NCI-H1105 (cell line): ENCODE data around the gene MINK1.
"Not testable (repeated sequence)": the region's sequence is repeated elsewhere in the genome, so short reads cannot be mapped to it uniquely, and the experiment has no call there.

Experiments used
- DNase-seq: peaks from one replicate; lab custom pipeline; 2025; lab: John Stamatoyannopoulos, UW

Gene MINK1

DNA sequence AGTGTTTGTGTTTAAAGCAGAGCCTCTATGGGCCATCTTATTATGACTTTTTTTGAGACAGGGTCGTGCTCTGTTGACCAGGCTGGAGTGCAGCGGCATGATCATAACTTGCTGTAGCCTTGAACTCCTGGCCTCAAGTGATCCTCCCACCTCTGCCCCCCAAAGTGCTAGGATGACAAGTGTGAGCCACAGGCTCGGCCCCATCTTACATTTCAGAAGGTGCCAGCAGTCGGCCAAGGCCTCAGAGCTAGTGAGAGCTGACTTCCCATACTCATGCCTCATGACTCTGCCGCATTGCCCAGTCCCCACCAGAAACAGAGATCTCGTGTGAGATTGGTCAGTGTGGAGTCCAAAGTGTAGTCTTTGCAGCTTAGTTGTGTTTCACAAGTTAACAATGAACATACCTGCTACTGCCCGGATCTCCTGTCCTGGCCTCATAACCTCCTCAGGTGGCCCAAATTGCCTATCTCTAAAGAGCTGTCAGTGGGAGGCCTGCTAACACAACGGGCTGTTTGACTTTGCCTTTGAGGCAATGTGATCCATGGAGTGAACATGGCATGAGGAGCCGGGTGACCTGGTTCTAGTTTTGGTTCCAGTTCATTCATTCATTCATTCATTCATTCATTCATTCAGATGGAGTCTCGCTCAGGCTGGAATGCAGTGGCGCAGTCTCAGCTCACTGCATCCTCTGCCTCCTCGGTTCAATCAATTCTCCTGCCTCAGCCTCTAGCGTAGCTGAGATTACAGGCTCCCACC lies 13.7 kb downstream of the MINK1 start:
- no peak for DNase-seq

DNA sequence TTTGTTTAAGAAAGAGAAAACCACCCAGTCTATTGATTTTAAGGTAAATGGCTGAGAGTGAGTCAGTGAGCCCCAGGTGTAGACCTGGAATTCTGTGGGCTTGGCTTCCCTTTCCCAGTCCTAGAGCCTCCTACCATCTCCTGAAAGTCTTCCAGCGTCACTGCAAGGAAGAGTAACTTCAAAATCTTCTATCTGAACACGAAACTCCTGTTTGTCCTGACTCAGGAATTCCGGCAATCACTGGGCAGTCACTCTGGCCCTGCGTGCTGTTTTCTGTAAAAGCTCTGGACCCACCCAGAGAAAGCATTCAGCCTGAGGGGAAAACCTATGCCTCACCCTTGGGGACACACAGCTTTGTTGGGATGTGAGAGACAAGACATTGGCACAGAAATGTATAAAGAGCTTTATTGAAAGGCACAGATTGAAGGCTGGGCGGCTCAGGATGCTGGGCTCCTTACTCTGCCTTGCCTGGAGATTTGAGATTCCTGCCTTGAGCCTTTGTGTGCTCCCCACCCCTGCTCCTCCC lies 15.9 kb downstream of the MINK1 start:
- no peak for DNase-seq

DNA sequence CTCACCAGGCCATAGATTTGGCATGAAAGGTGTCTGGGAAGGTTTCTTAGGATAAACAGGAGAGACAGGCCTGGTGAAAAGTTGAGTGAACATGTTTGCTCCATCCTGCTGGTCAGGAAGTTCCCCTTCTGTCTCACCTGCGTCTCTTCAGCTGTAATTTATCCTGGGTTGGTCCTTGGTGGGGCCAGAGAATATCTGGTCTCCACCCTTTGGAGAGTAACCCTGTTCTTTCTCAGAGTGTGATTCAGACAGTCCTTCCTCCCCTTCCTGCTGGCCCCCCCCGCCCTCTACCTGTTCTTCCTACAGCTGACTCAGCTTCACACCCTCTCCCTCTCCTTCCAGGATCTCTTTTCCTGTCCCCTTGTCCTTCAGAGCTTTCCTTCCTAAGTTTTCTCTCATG lies 17.1 kb downstream of the MINK1 start:
- no peak for DNase-seq

DNA sequence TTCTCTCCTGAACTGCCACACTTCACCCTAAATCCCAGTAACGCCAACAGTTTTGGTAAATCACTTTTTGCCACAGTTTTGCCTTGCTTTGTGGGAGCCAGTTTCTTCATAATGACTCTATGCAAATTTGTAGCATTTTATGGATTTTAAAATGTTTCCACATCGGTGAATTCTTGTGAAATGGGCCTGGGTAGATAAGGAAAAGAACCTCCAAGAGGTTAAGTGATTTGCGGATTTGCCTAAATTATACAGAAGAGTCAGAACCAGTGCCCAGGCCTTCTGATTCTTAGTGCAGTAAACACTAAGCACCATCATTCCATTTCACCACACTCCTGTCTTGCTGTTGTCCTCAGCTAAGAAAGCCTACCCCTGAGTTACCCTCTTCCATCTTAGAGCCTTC lies 17.9 kb downstream of the MINK1 start:
- DNase-seq = no peak

DNA sequence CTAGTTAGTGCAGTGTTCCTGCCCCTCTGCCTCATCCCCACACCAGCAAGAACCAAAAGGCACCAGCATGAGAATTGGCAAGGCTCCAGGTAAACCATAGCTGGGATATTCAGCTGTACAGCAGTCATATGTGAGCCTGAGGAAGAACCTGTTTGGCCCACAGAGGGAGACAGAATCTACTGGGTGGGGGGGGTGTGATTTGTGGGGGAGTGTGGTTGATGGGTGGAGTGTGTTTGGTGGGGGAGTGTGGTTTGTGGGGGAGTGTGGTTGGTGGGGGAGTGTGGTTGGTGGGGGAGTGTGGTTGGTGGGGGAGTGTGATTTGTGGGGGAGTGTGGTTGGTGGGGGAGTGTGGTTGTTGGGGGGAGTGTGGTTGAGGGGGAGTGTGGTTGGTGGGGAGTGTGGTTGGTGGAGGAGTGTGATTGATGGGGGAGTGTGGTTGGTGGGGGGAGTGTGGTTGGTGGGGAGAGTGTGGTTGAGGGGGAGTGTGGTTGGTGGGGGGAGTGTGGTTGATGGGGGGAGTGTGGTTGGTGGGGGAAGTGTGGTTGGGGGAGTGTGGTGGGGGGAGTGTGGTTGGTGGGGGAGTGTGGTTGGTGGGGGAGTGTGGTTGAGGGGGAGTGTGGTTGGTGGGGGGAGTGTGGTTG lies 19.5 kb downstream of the MINK1 start:
- DNase-seq = no peak

DNA sequence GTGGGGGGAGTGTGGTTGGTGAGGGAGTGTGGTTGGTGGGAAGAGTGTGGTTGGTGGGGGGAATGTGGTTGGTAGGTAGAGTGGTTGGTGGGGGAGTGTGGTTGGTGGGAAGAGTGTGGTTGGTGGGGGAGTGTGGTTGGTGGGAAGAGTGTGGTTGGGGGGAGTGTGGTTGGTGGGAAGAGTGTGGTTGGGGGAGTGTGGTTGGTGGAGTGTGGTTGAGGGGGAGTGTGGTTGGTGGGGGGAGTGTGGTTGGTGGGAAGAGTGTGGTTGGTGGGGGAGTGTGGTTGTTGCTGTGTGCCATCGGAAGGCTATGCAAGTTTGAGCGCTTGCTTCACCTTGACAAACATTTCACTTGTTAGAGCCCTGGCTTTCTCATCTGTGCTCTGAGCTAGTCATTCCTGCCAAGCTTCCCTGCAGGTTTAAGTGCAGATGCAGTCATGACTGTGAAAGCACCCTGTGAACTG lies 20.1 kb downstream of the MINK1 start:
- no peak for DNase-seq

DNA sequence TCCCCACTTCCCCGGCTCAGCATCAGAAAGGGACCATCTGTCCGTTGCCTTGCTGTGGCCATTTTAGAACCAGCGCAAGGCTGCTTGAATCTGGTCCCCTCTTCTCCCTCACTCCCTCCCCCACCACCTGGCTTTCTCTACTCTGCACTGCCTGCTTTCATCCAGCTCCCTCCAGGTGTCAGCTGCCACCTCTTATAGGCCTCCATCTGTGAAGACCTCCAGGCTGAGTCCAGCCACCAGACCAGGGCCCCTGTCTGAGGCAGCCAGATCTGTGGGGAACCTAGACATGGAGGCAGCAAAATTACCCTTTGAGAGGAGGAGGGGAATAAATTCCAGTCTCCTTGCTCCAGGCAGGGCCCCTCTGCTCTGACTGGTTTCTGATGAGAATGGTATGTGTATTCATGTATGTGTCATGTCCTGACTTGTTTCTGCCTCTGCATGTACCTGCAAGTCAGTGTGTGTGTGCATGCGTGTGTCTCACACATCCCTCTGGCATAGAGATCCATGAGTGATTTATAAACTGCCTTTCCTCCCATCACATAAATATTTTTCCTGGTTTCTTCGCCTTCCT lies 21.1 kb downstream of the MINK1 start:
- no peak for DNase-seq

DNA sequence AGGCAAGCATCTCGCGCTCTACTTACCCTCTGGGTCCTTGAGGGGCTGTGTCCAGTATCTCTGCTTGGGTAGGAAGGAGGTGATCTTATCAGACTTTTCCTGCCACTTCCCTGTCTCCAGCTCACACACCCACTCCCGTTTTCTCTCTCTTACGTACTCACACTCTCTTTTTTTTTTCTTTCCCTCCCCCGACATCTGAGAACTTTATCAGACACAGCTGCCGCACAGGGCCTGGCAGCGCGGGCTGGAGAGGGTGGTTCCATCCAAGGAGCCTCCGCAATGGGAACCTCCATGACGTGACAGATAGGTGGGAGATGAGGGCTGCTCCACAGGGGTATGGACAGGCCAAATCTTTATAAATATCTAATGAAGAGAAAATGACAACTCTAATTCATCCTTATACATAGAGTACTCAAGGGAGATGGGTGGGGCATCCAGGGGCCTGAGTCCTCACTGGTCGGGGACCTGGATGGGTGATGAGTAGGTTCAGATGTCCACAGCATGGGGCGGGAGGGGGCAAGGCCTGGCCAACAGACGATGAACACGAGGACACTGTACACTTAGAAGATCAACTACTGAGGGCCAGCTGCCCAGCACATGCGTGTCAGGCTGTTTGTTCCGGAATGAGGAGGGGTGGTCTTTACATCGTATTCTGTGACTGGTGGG lies 23.3 kb downstream of the MINK1 start:
- no peak for DNase-seq

DNA sequence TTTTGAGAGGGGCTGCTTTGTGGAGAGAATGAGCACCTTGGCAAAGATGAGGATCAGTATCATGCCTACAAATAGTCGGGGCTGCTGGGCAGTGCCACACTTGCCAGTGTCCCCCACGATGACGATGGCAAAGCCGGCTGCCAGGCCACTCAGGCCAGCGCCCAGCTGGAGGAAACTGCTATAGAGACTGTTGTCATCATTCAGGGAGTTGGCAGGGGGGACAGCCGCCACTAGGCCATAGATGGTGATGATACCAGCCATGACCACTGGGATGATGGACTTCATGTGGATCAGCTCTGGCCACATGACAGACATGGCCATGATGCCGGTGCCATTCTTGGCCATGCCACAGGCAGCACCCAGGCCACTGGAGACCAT lies 23.8 kb downstream of the MINK1 start:
- DNase-seq = no peak

DNA sequence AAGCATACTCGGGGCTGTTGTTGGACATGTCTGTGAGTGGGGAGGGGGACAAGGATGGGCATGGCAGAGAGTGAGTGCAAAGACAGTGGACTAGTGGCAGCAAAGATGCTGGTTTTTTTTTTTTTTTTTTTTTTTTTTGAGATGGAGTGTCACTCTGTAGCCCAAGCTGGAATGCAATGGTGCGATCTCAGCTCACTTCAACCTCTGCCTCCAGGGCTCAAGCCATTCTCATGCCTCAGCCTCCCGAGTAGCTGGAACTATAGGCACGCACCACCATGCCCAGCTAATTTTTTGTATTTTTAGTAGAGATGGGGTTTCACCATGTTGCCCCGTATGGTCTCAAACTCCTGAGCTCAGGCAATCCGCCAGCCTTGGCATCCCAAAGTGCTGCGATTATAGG lies 24.2 kb downstream of the MINK1 start:
- DNase-seq = not testable (repeated sequence)

DNA sequence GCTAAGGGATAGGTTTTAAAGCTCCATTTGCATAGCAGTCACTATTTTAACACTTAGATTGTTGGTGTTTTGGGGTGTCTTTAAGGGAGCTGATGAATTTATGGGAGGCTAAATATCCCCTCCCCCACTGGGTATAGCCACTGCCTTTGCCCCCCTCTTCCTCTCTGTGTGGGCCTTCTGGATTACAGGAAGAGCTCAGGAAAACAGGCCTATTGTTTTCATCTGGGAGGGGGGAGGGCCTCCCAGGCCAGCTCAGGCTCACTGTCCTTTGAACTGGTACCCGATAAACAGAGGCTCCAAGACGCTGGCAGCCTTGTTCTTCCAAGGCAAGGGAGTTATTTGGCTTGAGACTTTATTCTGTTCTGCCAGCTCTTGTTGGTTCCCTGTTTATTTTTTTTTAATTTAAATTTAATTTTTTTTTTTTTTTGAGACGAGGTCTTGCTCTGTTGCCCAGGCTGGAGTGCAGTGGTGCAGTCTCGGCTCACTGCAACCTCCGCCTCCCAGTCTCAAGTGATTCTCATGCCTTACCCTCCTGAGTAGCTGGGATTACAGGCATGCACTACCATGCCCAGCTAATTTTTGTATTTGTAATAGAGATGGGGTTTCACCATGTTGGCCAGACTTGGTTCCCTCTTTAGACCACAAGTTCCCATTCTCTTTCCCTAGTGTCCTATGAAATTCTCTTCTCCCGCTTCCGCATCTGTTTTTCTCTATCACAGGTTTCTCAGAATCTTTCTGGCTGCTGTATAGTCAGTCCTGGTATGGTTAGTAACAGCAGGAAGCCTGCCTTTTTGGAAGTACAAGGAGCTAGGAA lies 25.1 kb downstream of the MINK1 start:
- DNase-seq = no peak

DNA sequence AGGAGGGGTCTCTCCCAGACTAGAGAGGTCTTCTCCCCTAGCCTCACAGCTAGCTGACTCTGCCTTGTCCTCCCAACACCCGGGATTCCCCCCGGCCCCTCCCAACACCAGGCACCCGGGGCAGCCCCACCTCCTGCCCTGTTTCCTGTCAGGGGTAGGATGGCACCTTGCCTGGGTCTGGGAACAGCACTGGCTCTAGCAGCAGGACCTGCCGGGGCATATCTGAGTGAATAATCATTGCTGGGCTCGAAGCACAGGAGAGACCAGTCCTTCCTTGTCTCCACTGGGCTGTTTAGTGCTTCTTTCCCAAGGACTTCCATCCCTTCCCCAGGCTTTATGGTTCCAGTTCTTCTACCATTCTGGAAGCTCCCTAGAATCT lies 25.7 kb downstream of the MINK1 start:
- no peak for DNase-seq

DNA sequence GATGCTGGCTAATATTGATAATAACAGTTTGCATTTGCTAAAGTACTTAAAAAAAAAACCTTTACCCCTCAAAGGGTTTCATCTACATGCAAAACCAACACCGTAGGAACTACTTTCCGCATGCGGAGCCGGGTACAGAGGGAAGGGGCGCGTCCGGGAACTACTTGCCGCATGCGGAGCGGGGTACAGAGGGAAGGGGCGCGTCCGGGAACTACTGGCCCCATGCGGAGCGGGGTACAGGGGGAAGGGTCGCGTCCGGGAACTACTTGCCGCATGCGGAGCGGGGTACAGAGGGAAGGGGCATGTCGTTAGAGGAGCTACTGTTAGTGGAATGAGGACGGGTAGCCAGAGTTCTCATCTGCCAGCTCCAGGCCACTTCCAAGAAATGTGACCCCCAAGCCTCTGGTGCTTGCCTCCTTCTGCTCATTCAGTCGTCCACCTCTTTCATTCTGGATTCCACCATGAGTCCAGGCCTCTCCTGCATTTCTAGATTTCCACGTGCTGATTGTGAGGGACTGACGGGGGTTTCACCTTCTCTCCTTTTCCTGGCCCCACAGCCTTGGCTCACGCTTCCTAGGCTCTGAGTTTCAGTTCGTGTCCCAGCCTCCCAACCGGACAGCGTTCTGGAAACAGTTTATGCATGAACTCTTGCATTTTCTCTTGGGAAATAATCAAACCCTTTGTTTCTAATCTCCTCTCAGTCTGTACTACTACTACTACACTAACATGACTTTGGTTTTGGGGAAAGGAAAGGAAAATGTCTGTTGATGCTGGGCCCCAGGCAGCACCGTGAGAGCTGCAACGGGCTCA lies 26.9 kb downstream of the MINK1 start:
- no peak for DNase-seq

DNA sequence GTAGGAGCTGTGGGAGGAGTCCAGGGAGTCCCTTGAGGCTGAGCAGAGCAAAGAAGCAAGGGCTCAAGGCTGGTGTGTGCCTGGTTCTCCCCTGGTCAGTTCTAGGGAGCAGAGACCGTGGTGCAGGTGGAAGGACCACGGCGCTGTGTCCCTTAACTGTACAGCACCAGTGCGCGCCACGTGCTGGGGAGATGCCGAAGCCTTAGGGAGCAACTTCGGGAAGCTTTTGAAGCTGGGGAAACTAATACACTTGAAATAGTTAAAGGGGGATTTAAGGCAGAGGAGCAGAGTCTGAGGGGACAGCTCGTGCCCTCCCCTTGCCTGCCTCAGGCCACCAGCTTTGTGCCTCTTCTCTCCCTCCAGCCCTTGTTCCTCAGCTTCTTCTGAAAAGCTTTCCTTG lies 27.5 kb downstream of the MINK1 start:
- DNase-seq = no peak

DNA sequence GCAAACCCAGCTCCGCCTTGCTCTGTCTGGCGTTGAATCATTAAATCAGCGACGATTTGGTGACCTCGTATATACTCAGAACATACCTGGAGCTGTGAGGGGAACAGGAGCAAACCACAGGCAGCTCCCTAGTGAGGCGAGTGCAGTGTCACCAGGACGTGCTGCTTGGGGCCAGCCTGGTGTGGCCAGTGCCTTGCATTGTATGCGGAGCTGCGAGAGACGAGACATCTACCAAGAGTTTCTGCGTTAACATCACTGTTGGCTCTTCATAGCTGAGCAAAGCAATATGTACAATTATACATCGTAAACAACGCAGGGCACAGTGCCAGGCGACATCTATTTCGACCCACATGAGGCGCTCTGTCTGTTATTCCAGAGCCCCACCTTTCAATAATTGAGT lies 27.9 kb downstream of the MINK1 start:
- no peak for DNase-seq

DNA sequence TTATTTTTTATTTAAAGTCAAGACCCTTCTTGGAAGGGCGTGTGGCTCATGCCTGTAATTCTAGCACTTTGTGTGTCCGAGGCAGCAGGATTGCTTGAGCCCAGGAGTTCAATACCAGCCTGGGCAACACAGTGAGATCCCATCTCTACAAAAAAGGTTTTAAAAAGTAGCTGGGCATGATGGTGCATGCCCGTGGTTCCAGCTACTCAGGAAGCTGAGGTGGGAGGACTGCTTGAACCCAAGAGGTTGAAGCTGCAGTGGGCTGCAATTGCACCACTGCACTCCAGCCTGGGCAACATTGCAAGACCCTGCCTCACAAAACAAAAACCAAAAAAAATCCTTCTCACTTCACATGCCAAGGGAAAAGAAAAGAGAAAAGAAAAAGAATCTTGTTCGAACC lies 29.6 kb downstream of the MINK1 start:
- DNase-seq = no peak

DNA sequence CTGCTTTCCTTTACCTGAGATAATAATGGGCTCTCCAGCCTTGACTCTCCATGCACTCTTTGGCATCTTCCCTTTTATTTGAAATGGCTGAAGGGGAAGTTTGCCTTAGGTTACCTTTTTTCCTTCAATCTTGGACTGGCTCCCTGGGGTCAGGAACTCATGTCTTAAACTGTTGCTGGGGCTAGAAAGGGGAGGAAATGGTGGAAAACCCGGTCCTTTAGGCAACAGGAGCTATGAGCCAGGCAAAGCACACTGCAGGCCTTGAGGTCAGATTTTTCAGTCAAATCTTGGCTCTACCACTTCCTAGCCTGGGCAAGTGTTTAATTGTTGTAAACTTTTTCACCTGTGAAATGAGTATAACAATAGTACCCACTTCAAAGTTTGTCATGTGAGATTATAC lies 30.2 kb downstream of the MINK1 start:
- no peak for DNase-seq

DNA sequence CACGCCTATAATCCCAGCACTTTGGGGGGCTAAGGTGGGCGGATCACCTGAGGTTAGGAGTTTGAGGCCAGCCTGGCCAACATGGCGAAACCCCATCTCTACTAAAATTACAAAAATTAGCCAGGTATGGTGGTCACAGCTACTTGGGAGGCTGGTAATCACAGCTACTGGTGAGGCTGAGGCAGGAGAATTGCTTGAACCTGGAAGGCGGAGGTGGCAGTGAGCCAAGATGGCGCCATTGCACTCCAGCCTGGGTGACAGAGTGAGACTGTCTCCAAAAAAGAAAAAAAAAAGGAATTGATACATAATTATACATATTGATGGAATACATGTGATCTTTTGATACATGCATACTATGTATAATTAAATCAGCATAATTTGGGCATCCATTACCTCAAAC lies 34.4 kb downstream of the MINK1 start:
- DNase-seq = not testable (repeated sequence)

DNA sequence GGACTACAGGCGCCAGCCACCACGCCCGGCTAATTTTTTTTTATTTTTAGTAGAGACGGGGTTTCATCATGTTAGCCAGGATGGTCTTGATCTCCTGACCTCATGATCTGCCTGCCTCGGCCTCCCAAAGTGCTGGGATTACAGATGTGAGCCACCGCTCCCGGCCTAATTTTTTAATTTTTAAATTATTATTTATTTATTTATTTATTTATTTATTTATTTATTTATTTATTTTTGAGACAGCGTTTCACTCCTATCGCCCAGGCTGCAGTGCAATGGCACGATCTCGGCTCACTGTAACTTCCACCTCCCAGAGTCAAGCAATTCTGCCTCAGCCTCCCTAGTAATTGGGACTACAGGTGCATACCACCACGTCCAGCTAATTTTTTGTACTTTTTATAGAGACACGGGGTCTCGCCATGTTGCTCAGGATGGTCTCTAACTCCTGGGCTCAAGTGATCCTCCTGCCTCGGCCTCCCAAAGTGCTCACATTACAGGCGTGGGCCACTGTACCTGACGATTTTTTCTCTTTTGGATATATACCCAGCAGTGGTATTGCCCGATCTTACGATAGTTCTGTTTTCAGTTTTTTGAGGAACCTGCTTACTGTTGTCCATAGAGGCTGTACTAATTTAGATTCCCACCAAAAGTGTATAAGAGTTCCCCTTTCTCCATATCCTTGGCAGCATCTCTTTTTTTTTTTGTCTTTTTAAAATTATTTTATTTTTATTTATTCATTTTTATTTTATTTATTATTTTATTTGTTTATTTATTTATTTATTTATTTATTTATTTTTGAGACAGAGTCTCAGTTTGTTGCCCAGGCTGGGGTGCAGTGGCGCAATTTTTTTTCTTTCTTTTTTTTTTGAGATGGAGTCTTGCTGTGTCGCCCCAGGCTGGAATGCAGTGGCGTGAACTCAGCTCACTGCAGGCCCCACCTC lies 36.2 kb downstream of the MINK1 start:
- not testable (repeated sequence) for DNase-seq

DNA sequence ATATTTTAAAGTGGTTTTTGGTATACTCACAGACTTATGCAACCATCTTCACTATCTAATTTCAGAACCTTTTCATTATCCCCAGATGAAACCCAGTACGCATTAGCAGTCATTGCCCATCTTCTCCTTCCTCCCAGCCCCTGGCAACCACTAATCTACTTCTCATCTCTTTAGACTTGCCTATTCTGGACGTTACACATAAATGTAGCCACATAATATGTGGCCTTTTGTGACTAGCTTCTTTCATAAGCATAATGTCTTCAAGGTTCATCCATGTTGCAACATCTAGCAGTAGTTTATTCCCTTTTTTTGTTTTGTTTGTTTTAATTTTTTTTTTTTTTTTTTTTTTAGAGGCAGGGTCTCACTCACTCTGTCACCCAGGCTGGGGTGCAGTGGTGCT lies 37.7 kb downstream of the MINK1 start:
- no peak for DNase-seq
